Measurements from ENCODE around the gene CNTNAP4.

GRCh38 chr16:76529120-76529519 is 251.9 kb downstream of the CNTNAP4 start:
- no peak for TF ChIP-seq CTCF (IDR thresholded peaks at IDR 0.05 in 2 of 3, conservative IDR thresholded peaks at IDR 0.05 in 1 of 3; ENCODE audit: borderline replicate concordance in 1 of 3, insufficient read depth in 1 of 3, low read depth in 2 of 3, low read length in 2 of 3)
- no peak for TF ChIP-seq SIN3A (IDR thresholded peaks at IDR 0.05; ENCODE audit: low read depth)
- TF ChIP-seq EZH2phosphoT487 (IDR thresholded peaks at IDR 0.05; ENCODE audit: borderline replicate concordance), result no peak
- TF ChIP-seq TCF7L2 (IDR thresholded peaks at IDR 0.05; ENCODE audit: borderline replicate concordance, extremely low read depth, insufficient read depth, insufficient read length), result no peak

Measured in HCT116 (cell line).